Smooth muscle cell (in vitro differentiated cells): ENCODE data around the gene TBC1D14. TPM values are rescaled to one million over a fixed set of nuclear protein-coding genes. Genes with fewer than 3 reads are reported as not detected.
A peak's percentile ranks its signal among the peaks of the same experiment; 100 is the strongest.

ENCODE experiments used
- DNase-seq: peaks from one replicate; lab custom pipeline; 2025; ENCODE audit not compliant: unreplicated experiment; lab: John Stamatoyannopoulos, UW
- H2AFZ ChIP-seq: fragments of 200-600 bp; sonication (generic); 2 replicates; pipeline ENCODE4 v1.6.0; 2016; ENCODE audit warnings: antibody characterized with exemption, low read depth, mild to moderate bottlenecking
- H3F3A ChIP-seq: fragments of 200-600 bp; sonication (generic); 2 replicates; pipeline ENCODE4 v1.6.0; 2017; ENCODE audit warnings: antibody characterized with exemption, low read depth
- H3K27ac ChIP-seq: fragments of 200-600 bp; sonication (generic); 2 replicates; pipeline ENCODE4 v1.5.1; 2016; ENCODE audit warnings: low read depth, mild to moderate bottlenecking
- H3K27me3 ChIP-seq: fragments of 200-600 bp; sonication (generic); 2 replicates; pipeline ENCODE4 v1.6.1; 2016; ENCODE audit warnings: low read depth, mild to moderate bottlenecking
- H3K36me3 ChIP-seq: fragments of 200-600 bp; sonication (generic); 2 replicates; pipeline ENCODE4 v1.5.1; 2016; ENCODE audit warnings: low read depth
- H3K4me1 ChIP-seq: fragments of 200-600 bp; sonication (generic); 2 replicates; pipeline ENCODE4 v1.5.1; 2016; ENCODE audit warnings: low read depth
- H3K4me2 ChIP-seq: fragments of 200-600 bp; sonication (generic); 2 replicates; pipeline ENCODE4 v1.6.0; 2016; ENCODE audit warnings: mild to moderate bottlenecking
- H3K4me3 ChIP-seq: fragments of 200-600 bp; sonication (generic); 2 replicates; pipeline ENCODE4 v1.5.1; 2016; ENCODE audit warnings: mild to moderate bottlenecking
- H3K79me2 ChIP-seq: fragments of 200-600 bp; sonication (generic); 2 replicates; pipeline ENCODE4 v1.6.0; 2016; ENCODE audit warnings: low read depth, mild to moderate bottlenecking
- H3K9ac ChIP-seq: fragments of 200-600 bp; sonication (generic); 2 replicates; pipeline ENCODE4 v1.6.0; 2016; ENCODE audit warnings: low read depth
- H3K9me3 ChIP-seq: fragments of 200-600 bp; sonication (generic); replicated peaks from 2 replicates; pipeline ENCODE4 v1.5.1; 2016; ENCODE audit warnings: low read depth
- H4K20me1 ChIP-seq: fragments of 200-600 bp; sonication (generic); 2 replicates; pipeline ENCODE4 v1.6.0; 2016; ENCODE audit warnings: low read depth
- CTCF ChIP-seq: fragments of 200-600 bp; sonication (generic); IDR thresholded peaks from 2 replicates; pipeline ENCODE4 v1.5.1; 2017; ENCODE audit warnings: borderline replicate concordance, mild to moderate bottlenecking, antibody characterized with exemption; ENCODE audit not compliant: insufficient read depth, poor library complexity, severe bottlenecking
- WGBS: methylation state at CpG from one replicate; pipeline ENCODE4 v1.1.7; 2016; ENCODE audit warnings: low lambda C conversion rate; 5-methylcytosine and 5-hydroxymethylcytosine counted together
- polyA plus RNA-seq: library from polyadenylated mRNA; unstranded; fragments of >200 nt; fragmentation: Nextera tagmentation; extraction: Ambion mirVana; gene quantifications from 2 replicates; pipeline ENCODE4 v1.2.1, GENCODE V29; 2016
- total RNA-seq: library from RNA; depleted of rRNA; stranded (reverse); fragments of >200 nt; gene quantifications from 2 replicates; pipeline ENCODE4 v1.2.3, GENCODE V29; 2014

Gene TBC1D14
- total and polyA plus RNA-seq, 2 experiments from 2014 or later: 13.0 to 24.4 TPM

- Histone ChIP-seq H2AFZ (no peak overlapping the region), H3K4me1 (peaks cover 31% of the 10 kb centered on the region), H3K4me3 (no peak overlapping the region), H3K9ac (no peak overlapping the region), H3K9me3 (no peaks in the 10 kb centered on the region), H3K79me2 (peaks cover 12% of the 10 kb centered on the region), H3K4me2 (no peak overlapping the region), H3K27ac (no peak overlapping the region), H3K36me3 (no peaks in the 10 kb centered on the region), H4K20me1 (no peaks in the 10 kb centered on the region), H3K27me3 (no peaks in the 10 kb centered on the region), H3F3A (peaks cover 22% of the 10 kb centered on the region)
- 87% methylated on average over 11 of the region's 11 CpGs for WGBS
- no peak for DNase-seq
- TF ChIP-seq CTCF: no peak
Observed at GRCh38 chr4:6940744-6941137, 31.1 kb downstream of the TBC1D14 start.

GRCh38 chr4:6941796-6942195, 32.2 kb downstream of the TBC1D14 start:
- peak overlapping the region; percentile 84 for H3K4me2 ChIP-seq
- peaks cover 22% of the 10 kb centered on the region for H3F3A ChIP-seq
- H4K20me1 ChIP-seq: no peaks in the 10 kb centered on the region
- 45% methylated on average over 4 of the region's 4 CpGs for WGBS
- H3K4me1 ChIP-seq: peaks cover 31% of the 10 kb centered on the region
- H3K4me3 ChIP-seq: peak overlapping the region; percentile 27
- H2AFZ ChIP-seq: no peak overlapping the region
- peaks cover 9% of the 10 kb centered on the region for H3K79me2 ChIP-seq
- no peak for TF ChIP-seq CTCF
- H3K27ac ChIP-seq: peak overlapping the region; percentile 95
- no peaks in the 10 kb centered on the region for H3K9me3 ChIP-seq
- no peak for DNase-seq
- peak overlapping the region; percentile 62 for H3K9ac ChIP-seq
- H3K27me3 ChIP-seq: no peaks in the 10 kb centered on the region
- H3K36me3 ChIP-seq: no peaks in the 10 kb centered on the region

GRCh38 chr4:6942238-6942800, 32.7 kb downstream of the TBC1D14 start:
- H3K79me2 ChIP-seq: peaks cover 6% of the 10 kb centered on the region
- H2AFZ ChIP-seq: no peak overlapping the region

More at GRCh38 chr4:6942238-6942800, 32.7 kb downstream of the TBC1D14 start:
- TF ChIP-seq CTCF: no peak
- Histone ChIP-seq H3K36me3 (no peaks in the 10 kb centered on the region), H3F3A (peaks cover 22% of the 10 kb centered on the region), H3K27me3 (no peaks in the 10 kb centered on the region), H3K4me3 (peak overlapping the region; percentile 27), H3K4me2 (peak overlapping the region; percentile 84), H3K4me1 (peaks cover 31% of the 10 kb centered on the region), H3K27ac (peak overlapping the region; percentile 95), H3K9ac (peak overlapping the region; percentile 62), H4K20me1 (no peaks in the 10 kb centered on the region), H3K9me3 (no peaks in the 10 kb centered on the region)
- 7% methylated on average over 7 of the region's 7 CpGs for WGBS
- DNase-seq: no peak
